NCI-H1436 treated with DMSO at 0.1 percent for 48 hours (cell line): Measurements from ENCODE around the gene ARHGAP24.

Source experiments
- DNase-seq: peaks from one replicate; lab custom pipeline; 2025; lab: John Stamatoyannopoulos, UW

The ARHGAP24 gene

GRCh38 chr4:86026720-86027119 lies 551.8 kb downstream of the ARHGAP24 start:
- DNase-seq = no peak

GRCh38 chr4:86031927-86032326 lies 557.0 kb downstream of the ARHGAP24 start:
- no peak for DNase-seq

- no peak for DNase-seq
These were observed 557.6 kb downstream of the ARHGAP24 start for GRCh38 chr4:86032476-86033022.

- no peak for DNase-seq
These were observed 558.2 kb downstream of the ARHGAP24 start for GRCh38 chr4:86033171-86033570.

- DNase-seq = no peak
These were observed 559.7 kb downstream of the ARHGAP24 start for GRCh38 chr4:86034616-86035015.

- DNase-seq = no peak
These were observed 560.7 kb downstream of the ARHGAP24 start for GRCh38 chr4:86035688-86036087.

GRCh38 chr4:86036736-86037135 lies 561.8 kb downstream of the ARHGAP24 start:
- DNase-seq = no peak

- DNase-seq = no peak
These were observed 563.1 kb downstream of the ARHGAP24 start for GRCh38 chr4:86038037-86038436.

- no peak for DNase-seq
These were observed 569.0 kb downstream of the ARHGAP24 start for GRCh38 chr4:86043755-86044592.

GRCh38 chr4:86044593-86044985 lies 569.6 kb downstream of the ARHGAP24 start:
- DNase-seq = no peak

- DNase-seq = no peak
These were observed 573.5 kb downstream of the ARHGAP24 start for GRCh38 chr4:86048426-86048825.

- DNase-seq = no peak
These were observed 575.5 kb downstream of the ARHGAP24 start for GRCh38 chr4:86050496-86050895.
